Hematopoietic multipotent progenitor cell treated with erythropoietin and hydrocortisone succinate and interleukin-3 and kit ligand, for 17 days (in vitro differentiated cells): ENCODE results near the gene ZNF22.
A peak's percentile ranks its signal among the peaks of the same experiment; 100 is the strongest.

Experiments used
- DNase-seq: peaks from one replicate; pipeline ENCODE4 v3.0.0-alpha.2; 2015; ENCODE audit warnings: low spot score

The ZNF22 gene

DNA sequence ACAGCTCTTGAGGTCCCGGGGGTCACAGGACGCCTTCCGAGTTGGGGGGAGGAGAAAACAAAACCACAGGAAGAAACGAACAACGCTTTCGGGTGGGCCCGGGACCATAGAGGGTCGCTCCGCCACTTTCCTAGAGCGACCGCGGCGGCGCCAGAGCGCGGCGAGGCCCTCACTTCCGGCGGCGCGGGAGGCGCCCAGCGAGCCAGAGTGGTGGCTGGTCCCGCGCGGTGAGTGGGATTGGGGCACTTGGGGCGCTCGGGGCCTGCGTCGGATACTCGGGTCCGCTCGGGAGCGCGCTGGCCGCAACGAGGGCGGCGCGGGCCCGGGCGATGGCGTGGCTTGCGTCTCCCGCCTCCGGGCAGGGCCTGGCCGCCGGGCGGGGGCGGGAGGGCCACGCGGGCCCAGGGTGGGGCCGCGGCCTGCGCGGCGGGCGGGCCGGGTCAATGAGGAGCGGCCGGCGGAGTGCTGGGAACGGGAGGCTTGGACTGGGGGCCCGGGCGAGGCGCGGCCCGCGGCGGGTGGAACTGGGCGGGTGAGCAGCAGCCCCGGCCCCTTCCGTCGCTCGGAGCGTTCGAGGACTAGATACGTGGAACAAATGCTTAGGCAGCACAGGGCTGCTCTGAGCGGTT is at the start of gene ZNF22:
Gene ZNF22 (plus strand): TSS at position 172 of the 629 bp plus-strand sequence. CDS start 2,446 bp downstream, outside the sequence.
- peak; percentile 17 for DNase-seq

DNA sequence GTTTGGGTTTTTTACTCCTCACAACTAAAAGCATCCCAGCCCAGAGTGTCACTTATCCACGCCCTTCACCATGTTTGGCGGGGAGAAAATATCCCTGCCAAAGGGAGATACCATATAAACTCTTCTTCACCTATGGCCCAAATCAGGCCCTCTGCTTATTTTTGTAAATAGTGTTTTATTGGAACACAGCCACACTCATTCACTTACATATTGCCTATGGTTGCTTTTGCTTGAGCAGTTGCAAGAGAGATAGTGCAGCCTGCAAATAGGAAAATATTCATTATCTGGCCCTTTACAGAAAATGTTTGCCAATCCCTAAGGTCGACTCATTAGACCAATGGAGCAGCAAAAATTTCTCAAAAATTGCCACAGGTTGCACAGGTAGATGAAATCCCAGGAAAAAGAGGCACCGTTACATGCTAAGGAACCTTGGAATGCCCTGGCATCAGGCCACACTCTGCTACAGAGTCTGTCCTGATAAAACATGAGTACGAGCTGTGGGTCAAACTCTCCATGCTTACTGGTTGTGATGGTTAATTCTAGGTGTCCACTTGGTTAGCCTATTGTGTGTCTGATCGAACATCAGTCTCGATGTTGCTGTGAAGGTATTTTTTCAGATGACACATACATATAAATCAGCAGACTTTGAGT is 49.0 kb upstream of the ZNF22 start:
- DNase-seq = no peak

- DNase-seq = no peak
These were observed 47.9 kb upstream of the ZNF22 start for GRCh38 chr10:44952779-44953231.

- DNase-seq = no peak
These were observed 46.7 kb upstream of the ZNF22 start for GRCh38 chr10:44954042-44954441.

- DNase-seq = no peak
These were observed 45.8 kb upstream of the ZNF22 start for GRCh38 chr10:44954962-44955361.

GRCh38 chr10:44955413-44956070 is 45.2 kb upstream of the ZNF22 start:
- no peak for DNase-seq

- no peak for DNase-seq
These were observed 44.5 kb upstream of the ZNF22 start for GRCh38 chr10:44956226-44956625.

GRCh38 chr10:44956717-44957706 is 43.7 kb upstream of the ZNF22 start:
- no peak for DNase-seq

GRCh38 chr10:44958196-44958897 is 42.4 kb upstream of the ZNF22 start:
- no peak for DNase-seq

DNA sequence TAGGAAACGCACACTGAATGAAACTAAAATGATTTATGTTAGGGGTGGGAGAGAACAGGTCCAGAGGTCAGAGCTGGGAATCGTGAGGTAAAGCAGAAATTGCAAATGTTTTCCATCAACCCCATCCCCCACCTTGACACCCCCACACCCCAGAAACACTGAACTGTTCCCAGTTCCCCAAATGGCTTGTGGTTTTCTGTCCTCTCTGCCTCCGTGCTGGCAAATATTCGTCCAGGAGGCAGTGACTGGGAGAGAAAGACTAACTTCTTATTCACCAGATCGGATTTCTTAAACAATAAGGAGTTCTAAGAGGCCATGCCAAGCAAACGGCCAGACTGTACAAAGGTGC is 41.9 kb upstream of the ZNF22 start:
- DNase-seq = no peak

DNA sequence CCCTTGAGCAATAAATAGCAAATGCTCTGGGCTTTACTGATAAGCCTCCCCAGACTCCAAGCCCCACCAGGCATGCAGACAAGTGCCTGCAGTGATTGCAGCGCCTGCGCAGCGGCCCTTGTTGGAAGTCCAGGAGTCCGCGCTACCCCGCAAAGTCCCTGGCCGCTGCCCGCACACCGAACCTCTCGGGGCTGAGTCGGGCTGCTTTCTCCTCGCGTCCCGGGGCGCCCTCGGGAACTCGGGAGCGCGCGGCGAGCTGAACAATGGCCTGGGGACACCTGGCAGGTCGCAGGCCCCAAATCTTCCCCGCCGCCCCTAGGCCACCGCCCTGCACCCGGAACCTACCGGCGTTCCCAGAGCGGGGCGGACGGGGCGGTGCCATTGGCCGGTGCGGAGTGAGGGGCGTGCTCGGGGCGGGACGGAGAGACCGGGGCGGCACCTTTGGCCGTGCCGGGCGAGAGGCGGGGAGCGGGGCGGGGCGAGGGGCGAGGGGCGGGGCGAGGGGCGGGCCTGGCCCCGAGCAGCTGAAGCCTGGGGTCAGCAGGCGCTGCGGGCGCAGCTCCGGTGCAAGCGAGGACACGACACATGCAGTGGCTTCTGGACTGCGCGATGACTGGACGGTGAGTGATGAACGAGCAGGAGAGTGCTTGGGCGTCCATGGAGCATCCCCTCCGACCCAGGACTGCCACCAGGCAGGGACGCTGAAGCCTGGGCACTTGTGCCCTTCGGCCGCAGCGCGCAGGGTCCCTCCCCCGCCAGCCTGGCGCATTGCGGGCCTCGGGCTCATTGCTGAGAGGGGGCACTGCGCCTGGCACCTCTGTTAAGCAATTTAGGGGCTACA is 41.3 kb upstream of the ZNF22 start, which contains the start of gene RASSF4:
Gene RASSF4 (plus strand): TSS at position 556 of the 841 bp plus-strand sequence. CDS start 10,401 bp downstream, outside the sequence.
- peak; percentile 15 for DNase-seq

- DNase-seq = no peak
These were observed 40.6 kb upstream of the ZNF22 start for GRCh38 chr10:44960088-44960460.

GRCh38 chr10:44960482-44961229 is 40.1 kb upstream of the ZNF22 start:
- no peak for DNase-seq

DNA sequence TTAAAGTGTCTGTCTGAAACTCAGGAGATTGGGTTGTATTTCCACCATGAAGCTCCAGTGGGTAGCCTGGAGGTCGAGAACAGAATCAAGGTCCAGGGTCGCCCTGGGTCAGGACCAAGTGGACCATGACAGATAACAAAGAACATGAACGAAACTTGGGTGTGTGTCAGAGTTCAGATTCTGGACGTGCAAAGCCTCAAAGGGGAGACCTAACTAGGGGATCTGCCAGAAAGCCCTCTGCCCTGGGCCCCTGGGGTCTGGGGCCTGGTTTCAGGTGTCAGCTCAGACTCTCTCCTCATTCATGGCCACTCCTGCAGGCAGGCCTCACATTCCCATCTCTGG is 39.5 kb upstream of the ZNF22 start:
- DNase-seq = no peak

- no peak for DNase-seq
These were observed 38.6 kb upstream of the ZNF22 start for GRCh38 chr10:44961931-44962750.

GRCh38 chr10:44962870-44963738 is 37.6 kb upstream of the ZNF22 start:
- DNase-seq = no peak

DNA sequence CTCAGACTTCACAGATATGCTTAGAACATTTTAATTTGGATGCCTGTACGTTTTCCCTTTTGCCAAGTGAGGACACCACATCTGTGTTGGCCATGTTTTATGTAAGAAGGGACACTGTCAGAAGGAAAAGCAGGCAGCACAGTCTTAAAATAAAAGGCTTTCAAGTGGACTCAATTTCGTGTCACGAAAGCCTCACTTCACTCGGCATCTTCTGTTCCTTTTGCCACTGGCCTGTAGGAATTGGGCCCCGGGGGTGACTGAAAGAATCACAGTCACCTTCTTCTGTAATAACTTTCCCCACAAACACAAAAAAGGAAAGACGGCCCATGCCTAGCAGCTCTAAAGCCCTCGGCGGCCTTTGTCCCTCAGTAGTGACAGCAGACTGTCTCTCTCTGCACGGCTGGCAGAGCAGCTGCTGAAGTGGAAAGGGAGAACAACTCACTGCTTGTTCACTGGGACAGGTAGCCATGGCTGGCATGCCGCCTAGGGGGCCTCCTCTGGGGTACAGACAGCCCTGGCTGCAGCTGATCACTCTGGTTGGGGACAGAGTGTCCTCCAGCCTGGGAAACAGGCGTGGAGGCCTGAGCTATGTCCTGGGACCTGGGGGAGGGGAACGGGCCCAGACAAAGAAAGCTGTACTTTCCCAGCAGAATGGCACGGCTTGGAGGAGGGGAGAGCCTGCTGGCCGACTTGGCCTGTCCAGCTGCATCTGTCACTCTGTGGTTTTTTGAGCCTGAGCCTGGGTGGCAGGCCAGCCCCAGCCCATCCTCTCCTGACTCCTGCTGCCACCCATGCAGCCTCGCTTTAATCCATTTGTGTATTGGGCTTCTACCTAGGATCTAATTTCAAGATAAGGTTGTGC is 36.7 kb upstream of the ZNF22 start:
- DNase-seq = no peak
